LNCAP (cell line): ENCODE measurements around the gene DNAJC1.

Experiments used
- TF ChIP-seq, protein P1 (sequence below): fragments of 450-650 bp; IDR thresholded peaks from 2 replicates; pipeline ENCODE4 v1.5.1; 2017; ENCODE audit warnings: mild to moderate bottlenecking

Gene DNAJC1

DNA sequence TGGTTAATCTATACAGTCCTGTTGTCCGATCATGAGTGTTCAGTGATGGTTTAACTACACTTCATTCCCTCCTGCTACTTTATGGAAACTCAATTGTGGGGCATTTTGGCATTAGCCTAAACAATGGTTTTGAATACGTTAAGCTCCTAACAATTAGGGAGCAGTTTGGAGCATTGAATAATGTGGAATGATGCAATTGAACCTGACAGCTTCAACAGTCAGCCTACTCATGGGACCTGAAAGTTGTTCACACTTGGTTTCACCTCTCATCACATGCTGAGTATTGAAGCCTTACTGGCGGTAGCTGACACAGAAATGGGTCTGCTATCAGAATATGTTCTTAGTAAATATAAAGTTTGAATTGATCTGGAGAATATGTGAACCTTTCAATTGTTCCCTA is 283.4 kb downstream of the DNAJC1 start:
- TF ChIP-seq, protein P1, sequence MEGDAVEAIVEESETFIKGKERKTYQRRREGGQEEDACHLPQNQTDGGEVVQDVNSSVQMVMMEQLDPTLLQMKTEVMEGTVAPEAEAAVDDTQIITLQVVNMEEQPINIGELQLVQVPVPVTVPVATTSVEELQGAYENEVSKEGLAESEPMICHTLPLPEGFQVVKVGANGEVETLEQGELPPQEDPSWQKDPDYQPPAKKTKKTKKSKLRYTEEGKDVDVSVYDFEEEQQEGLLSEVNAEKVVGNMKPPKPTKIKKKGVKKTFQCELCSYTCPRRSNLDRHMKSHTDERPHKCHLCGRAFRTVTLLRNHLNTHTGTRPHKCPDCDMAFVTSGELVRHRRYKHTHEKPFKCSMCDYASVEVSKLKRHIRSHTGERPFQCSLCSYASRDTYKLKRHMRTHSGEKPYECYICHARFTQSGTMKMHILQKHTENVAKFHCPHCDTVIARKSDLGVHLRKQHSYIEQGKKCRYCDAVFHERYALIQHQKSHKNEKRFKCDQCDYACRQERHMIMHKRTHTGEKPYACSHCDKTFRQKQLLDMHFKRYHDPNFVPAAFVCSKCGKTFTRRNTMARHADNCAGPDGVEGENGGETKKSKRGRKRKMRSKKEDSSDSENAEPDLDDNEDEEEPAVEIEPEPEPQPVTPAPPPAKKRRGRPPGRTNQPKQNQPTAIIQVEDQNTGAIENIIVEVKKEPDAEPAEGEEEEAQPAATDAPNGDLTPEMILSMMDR, result no peak

DNA sequence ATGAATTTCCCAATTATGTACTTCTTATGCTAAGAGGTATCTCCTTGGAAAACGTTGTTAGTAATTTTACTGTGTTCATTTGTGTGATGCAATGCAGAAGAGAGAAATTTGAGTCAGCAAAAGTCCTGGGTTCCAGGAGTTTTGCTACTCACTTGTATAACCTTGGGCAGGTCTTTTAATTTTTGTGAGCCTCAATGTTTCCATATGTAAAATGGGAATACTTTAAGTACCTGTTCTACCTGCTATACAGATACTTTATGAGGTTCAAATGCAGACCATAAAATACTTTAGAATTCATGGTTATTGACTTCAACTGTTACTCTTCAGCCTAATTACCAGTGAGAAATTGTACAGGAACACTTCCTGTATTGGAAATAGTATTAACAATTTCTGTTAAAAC is 284.0 kb downstream of the DNAJC1 start:
- TF ChIP-seq, protein P1, result no peak

- TF ChIP-seq, protein P1, result no peak
Measured at GRCh38 chr10:21715531-21716195, 287.9 kb downstream of the DNAJC1 start.

- TF ChIP-seq, protein P1, result no peak
Measured at GRCh38 chr10:21712975-21713374, 290.6 kb downstream of the DNAJC1 start.

DNA sequence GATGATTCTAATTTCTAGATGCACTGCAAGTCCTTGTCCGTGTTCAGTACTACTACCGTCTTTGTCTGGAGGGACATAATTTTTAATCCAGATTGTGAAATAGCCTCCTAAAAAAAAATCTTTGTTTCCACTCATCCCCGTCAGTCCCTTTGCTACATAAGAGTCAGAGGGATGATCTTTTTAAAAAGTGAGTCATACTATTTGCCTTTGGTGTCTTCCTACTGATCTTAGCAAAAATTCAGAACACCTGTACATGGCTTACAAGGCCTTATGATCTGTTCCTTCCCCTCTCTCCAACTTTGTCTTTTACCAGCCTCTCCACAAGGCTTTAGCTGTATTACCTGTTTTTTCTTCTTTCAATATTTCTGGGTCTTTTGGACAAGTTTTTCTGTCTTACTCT is 296.0 kb downstream of the DNAJC1 start:
- TF ChIP-seq, protein P1, result no peak
